ENCODE measurements around the gene KCNH2.

Gene KCNH2

GRCh38 chr7:150928541-150928940, 49.6 kb downstream of the KCNH2 start:
- no peaks in the 10 kb centered on the region for H3K36me3 Mint-ChIP-seq (ENCODE audit: low read depth)
- no peak overlapping the region for H3K27ac Mint-ChIP-seq
- H3K4me1 Mint-ChIP-seq (ENCODE audit: low read depth), result peaks cover 6% of the 10 kb centered on the region
- intact Hi-C loops (cut with micrococcal nuclease), result no loop called here
- no peak overlapping the region for H3K4me3 Mint-ChIP-seq
- no peaks in the 10 kb centered on the region for H3K9me3 Mint-ChIP-seq
- H3K27me3 Mint-ChIP-seq, result peaks cover 24% of the 10 kb centered on the region

DNA sequence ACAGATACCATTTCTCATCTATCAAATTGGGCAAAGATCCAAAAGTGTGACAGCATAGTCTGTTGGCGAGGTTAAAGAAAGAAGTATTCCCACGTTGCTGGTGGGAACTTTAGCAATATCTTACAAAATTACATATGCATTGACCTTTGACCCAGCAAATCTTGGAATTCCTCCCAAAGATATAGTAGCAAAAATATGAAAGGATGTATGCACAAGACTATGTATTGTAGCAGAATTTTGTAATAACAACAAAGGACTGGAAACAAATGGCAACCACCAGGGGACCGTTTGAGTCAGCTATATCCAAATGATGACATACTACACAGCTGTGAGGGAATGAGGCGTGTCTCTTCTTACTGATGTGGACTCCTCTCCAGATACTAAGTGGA, 50.2 kb downstream of the KCNH2 start:
- Mint-ChIP-seq H3K27ac (no peak overlapping the region), H3K4me3 (no peak overlapping the region), H3K27me3 (peaks cover 24% of the 10 kb centered on the region), H3K9me3 (no peaks in the 10 kb centered on the region), H3K36me3 (ENCODE audit: low read depth) (no peaks in the 10 kb centered on the region), H3K4me1 (ENCODE audit: low read depth) (peaks cover 6% of the 10 kb centered on the region)
- intact Hi-C loops (cut with micrococcal nuclease), result no loop called here

GRCh38 chr7:150927157-150927955, 50.8 kb downstream of the KCNH2 start:
- Mint-ChIP-seq H3K4me1 (ENCODE audit: low read depth) (peaks cover 6% of the 10 kb centered on the region), H3K9me3 (no peaks in the 10 kb centered on the region), H3K27me3 (peaks cover 24% of the 10 kb centered on the region), H3K27ac (no peak overlapping the region), H3K36me3 (ENCODE audit: low read depth) (no peaks in the 10 kb centered on the region), H3K4me3 (no peak overlapping the region)
- intact Hi-C loops (cut with micrococcal nuclease), result no loop called here

DNA sequence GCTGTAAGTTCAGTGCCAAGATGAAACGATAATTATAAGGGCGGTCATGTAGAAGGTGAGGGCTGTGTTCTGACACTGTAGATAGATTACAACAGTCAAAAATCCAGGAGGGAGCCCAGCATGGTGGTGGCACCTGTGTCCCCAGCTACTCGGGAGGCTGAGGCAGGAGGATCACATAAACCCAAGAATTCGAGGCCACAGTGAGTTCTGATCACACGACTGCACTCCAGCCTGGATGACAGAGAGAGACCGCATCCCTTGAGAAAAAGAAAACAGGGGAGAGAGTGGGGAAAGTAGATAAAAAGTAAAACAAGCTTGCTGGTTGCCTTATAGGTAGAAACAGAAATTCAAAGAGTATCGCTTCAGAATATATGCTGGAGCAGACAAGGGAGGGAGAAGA, 52.1 kb downstream of the KCNH2 start:
- no peak overlapping the region for H3K27ac Mint-ChIP-seq
- no peaks in the 10 kb centered on the region for H3K9me3 Mint-ChIP-seq
- no peak overlapping the region for H3K4me3 Mint-ChIP-seq
- peaks cover 6% of the 10 kb centered on the region for H3K4me1 Mint-ChIP-seq (ENCODE audit: low read depth)
- intact Hi-C loops (cut with micrococcal nuclease), result no loop called here
- H3K36me3 Mint-ChIP-seq (ENCODE audit: low read depth), result no peaks in the 10 kb centered on the region
- H3K27me3 Mint-ChIP-seq, result peaks cover 16% of the 10 kb centered on the region

- H3K36me3 Mint-ChIP-seq (ENCODE audit: low read depth), result no peaks in the 10 kb centered on the region
- intact Hi-C loops (cut with micrococcal nuclease), result no loop called here
- no peak overlapping the region for H3K4me3 Mint-ChIP-seq
- no peak overlapping the region for H3K27ac Mint-ChIP-seq
- peaks cover 11% of the 10 kb centered on the region for H3K27me3 Mint-ChIP-seq
- peaks cover 6% of the 10 kb centered on the region for H3K4me1 Mint-ChIP-seq (ENCODE audit: low read depth)
- H3K9me3 Mint-ChIP-seq, result no peaks in the 10 kb centered on the region
These were observed 53.7 kb downstream of the KCNH2 start for GRCh38 chr7:150924369-150924781.

DNA sequence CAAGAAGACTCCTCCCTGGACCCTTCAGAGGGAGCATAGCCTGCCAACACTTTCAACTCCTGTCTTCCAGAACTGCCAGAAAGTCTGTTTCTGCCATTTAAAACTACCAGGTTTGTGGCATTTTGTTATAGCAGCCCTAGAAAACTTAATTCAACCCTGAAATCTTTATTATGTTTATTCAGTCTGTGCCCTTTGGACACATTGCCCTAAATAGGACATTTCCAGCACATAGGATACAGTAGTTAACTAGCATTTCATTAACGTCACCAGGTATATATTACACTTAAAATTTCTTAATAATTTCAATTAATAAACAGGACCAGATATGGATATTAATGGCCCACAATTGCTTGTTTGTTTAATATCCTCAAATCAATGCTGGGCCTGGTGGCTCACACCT, 54.3 kb downstream of the KCNH2 start:
- no peaks in the 10 kb centered on the region for H3K36me3 Mint-ChIP-seq (ENCODE audit: low read depth)
- intact Hi-C loops (cut with micrococcal nuclease), result no loop called here
- no peak overlapping the region for H3K27ac Mint-ChIP-seq
- peaks cover 16% of the 10 kb centered on the region for H3K27me3 Mint-ChIP-seq
- no peak overlapping the region for H3K4me3 Mint-ChIP-seq
- H3K9me3 Mint-ChIP-seq, result no peaks in the 10 kb centered on the region
- H3K4me1 Mint-ChIP-seq (ENCODE audit: low read depth), result peaks cover 6% of the 10 kb centered on the region

DNA sequence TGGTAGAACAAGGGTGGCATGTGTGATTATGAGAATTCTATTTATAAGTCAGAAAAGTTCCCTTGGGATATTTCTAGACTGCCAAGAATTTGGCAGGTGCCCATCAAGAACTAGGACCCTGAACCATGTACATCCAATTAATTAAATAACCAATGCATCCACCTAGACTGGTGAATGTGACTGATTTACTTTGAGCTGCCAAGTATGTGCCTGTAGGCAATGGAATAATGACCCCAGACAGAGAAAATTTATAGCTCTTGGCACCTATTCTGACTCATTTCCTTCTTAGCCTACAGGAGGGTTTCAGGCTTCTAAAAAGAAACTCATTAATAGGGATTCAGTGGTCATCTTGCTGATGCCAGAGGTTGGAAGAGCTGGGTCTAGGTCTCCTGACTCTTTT, 54.9 kb downstream of the KCNH2 start:
- Mint-ChIP-seq H3K4me1 (ENCODE audit: low read depth) (peaks cover 6% of the 10 kb centered on the region), H3K36me3 (ENCODE audit: low read depth) (no peaks in the 10 kb centered on the region), H3K27me3 (peaks cover 20% of the 10 kb centered on the region), H3K27ac (no peak overlapping the region), H3K9me3 (no peaks in the 10 kb centered on the region), H3K4me3 (no peak overlapping the region)
- intact Hi-C loops (cut with micrococcal nuclease), result no loop called here

GRCh38 chr7:150919160-150919559, 59.0 kb downstream of the KCNH2 start:
- Mint-ChIP-seq H3K27me3 (peaks cover 31% of the 10 kb centered on the region), H3K4me3 (no peak overlapping the region), H3K9me3 (no peaks in the 10 kb centered on the region), H3K27ac (no peak overlapping the region), H3K4me1 (ENCODE audit: low read depth) (no peaks in the 10 kb centered on the region), H3K36me3 (ENCODE audit: low read depth) (no peaks in the 10 kb centered on the region)
- intact Hi-C loops (cut with micrococcal nuclease), result no loop called here

DNA sequence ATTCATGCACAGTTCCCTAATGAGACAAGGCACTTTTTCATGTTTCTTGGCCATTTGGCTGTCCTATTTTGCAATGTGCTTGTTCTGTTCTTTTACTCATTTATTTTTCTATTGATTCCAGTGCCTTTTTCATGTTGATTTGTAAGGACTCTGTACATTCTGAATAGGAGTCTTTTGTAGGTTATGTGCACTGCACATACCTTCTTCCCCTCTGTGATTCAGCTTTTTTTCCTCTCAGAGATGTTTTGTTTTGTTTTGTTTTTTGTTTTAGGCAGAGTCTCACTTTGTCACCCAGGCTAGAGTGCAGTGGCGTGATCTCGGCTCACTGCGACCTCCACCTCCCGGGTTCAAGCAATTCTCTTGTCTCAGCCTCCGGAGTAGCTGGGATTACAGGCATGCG, 59.7 kb downstream of the KCNH2 start:
- Mint-ChIP-seq H3K9me3 (no peaks in the 10 kb centered on the region), H3K27me3 (peaks cover 36% of the 10 kb centered on the region), H3K4me1 (ENCODE audit: low read depth) (no peaks in the 10 kb centered on the region), H3K4me3 (no peak overlapping the region), H3K36me3 (ENCODE audit: low read depth) (no peaks in the 10 kb centered on the region), H3K27ac (no peak overlapping the region)
- intact Hi-C loops (cut with micrococcal nuclease), result no loop called here

DNA sequence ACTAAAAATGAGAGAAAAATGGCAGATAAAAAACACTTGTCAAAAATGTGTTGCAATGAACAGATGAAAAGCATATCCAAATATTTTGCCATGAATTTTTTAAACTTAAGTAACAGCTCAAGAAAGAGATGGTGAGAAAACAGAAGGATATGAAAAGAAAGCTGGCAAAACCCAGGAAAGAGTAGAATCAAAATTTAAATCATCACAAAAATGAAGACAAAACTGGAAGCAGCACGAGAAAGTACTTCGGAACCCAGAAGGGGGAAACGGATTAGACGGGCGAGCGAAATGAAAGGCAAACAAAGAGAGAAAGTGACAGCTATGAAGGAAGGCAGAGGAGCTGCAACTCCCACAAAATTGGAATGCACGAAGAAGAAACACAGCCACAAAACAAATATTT, 60.2 kb downstream of the KCNH2 start:
- Mint-ChIP-seq H3K4me3 (no peak overlapping the region), H3K4me1 (ENCODE audit: low read depth) (no peaks in the 10 kb centered on the region), H3K27ac (no peak overlapping the region), H3K9me3 (no peaks in the 10 kb centered on the region), H3K36me3 (ENCODE audit: low read depth) (no peaks in the 10 kb centered on the region), H3K27me3 (peaks cover 39% of the 10 kb centered on the region)
- intact Hi-C loops (cut with micrococcal nuclease), result no loop called here

GRCh38 chr7:150916670-150917069, 61.5 kb downstream of the KCNH2 start:
- intact Hi-C loops (cut with micrococcal nuclease), result no loop called here
- Mint-ChIP-seq H3K27ac (no peak overlapping the region), H3K36me3 (ENCODE audit: low read depth) (no peaks in the 10 kb centered on the region), H3K4me1 (ENCODE audit: low read depth) (no peaks in the 10 kb centered on the region), H3K4me3 (no peak overlapping the region), H3K27me3 (peaks cover 47% of the 10 kb centered on the region), H3K9me3 (no peaks in the 10 kb centered on the region)

DNA sequence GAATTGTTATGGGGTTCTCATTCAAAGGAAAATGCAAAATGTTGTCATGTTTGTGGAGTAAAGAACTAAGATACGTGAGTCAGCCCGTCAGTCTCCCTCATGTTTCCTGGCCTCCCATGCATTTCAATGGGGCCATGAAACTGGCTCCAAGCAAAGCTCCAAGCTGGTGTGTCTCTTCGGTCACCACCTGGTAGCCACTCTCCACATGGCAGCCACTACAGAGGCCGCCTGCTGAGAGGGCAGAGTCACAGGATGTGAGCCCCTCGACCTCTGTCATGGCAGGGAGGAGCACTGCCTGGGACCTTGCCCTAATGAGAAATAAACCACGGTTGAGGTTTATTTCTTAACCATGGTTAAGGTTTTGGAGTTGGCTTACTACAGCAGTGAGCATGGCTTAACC, 63.2 kb downstream of the KCNH2 start:
- H3K9me3 Mint-ChIP-seq, result no peaks in the 10 kb centered on the region
- H3K4me1 Mint-ChIP-seq (ENCODE audit: low read depth), result peaks cover 6% of the 10 kb centered on the region
- intact Hi-C loops (cut with micrococcal nuclease), result no loop called here
- H3K36me3 Mint-ChIP-seq (ENCODE audit: low read depth), result no peaks in the 10 kb centered on the region
- H3K27me3 Mint-ChIP-seq, result peaks cover 58% of the 10 kb centered on the region
- H3K27ac Mint-ChIP-seq, result no peak overlapping the region
- no peak overlapping the region for H3K4me3 Mint-ChIP-seq

GRCh38 chr7:150914196-150914595, 63.9 kb downstream of the KCNH2 start:
- peaks cover 6% of the 10 kb centered on the region for H3K4me1 Mint-ChIP-seq (ENCODE audit: low read depth)
- no peak overlapping the region for H3K27ac Mint-ChIP-seq
- H3K4me3 Mint-ChIP-seq, result no peak overlapping the region
- peaks cover 59% of the 10 kb centered on the region for H3K27me3 Mint-ChIP-seq
- H3K36me3 Mint-ChIP-seq (ENCODE audit: low read depth), result no peaks in the 10 kb centered on the region
- intact Hi-C loops (cut with micrococcal nuclease), result no loop called here
- H3K9me3 Mint-ChIP-seq, result no peaks in the 10 kb centered on the region

DNA sequence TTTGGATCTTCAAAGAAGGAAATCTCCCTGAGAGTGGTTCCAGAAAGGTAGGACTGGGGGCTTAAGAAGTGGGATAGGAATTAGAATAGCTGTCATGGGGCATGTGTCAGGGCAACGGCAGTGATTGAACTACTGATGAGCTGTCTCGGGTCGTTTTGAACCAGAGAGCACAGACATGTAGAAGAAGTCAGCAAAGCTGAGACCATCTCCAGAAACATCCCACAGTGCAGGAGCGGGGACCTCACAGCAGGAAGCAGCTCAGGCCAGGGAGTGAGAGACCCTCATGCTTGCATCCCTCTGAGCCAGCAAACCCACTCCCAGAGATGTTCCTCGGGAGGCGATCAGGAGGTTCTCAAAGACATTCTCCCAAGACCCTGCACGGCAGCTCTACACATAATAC, 65.7 kb downstream of the KCNH2 start:
- no peak overlapping the region for H3K4me3 Mint-ChIP-seq
- intact Hi-C loops (cut with micrococcal nuclease), result no loop called here
- no peaks in the 10 kb centered on the region for H3K9me3 Mint-ChIP-seq
- H3K27ac Mint-ChIP-seq, result no peak overlapping the region
- H3K4me1 Mint-ChIP-seq (ENCODE audit: low read depth), result peaks cover 6% of the 10 kb centered on the region
- peaks cover 57% of the 10 kb centered on the region for H3K27me3 Mint-ChIP-seq
- no peaks in the 10 kb centered on the region for H3K36me3 Mint-ChIP-seq (ENCODE audit: low read depth)

- intact Hi-C loops (cut with micrococcal nuclease), result no loop called here
- no peaks in the 10 kb centered on the region for H3K36me3 Mint-ChIP-seq (ENCODE audit: low read depth)
- H3K27ac Mint-ChIP-seq, result no peak overlapping the region
- H3K4me1 Mint-ChIP-seq (ENCODE audit: low read depth), result peaks cover 6% of the 10 kb centered on the region
- H3K9me3 Mint-ChIP-seq, result no peaks in the 10 kb centered on the region
- H3K4me3 Mint-ChIP-seq, result no peak overlapping the region
- H3K27me3 Mint-ChIP-seq, result peaks cover 55% of the 10 kb centered on the region
These were observed 66.4 kb downstream of the KCNH2 start for GRCh38 chr7:150911590-150912267.
